Embryonic facial prominence (tissue), 1 donor: ENCODE results near the gene CD109.

Experiments
- DNase-seq: peaks from one replicate; pipeline ENCODE4 v3.0.0-alpha.2; 2016; ENCODE audit errors: extremely low spot score

Gene CD109

GRCh38 chr6:73727114-73727513 is 31.1 kb downstream of the CD109 start:
- no peak for DNase-seq

GRCh38 chr6:73728548-73729205 is 32.7 kb downstream of the CD109 start:
- no peak for DNase-seq

- no peak for DNase-seq
Measured at GRCh38 chr6:73731285-73731684, 35.3 kb downstream of the CD109 start.

- peak; percentile 51 for DNase-seq
Measured at GRCh38 chr6:73732845-73733675, 37.1 kb downstream of the CD109 start.

- DNase-seq, result no peak
Measured at GRCh38 chr6:73733791-73734190, 37.8 kb downstream of the CD109 start.

GRCh38 chr6:73734832-73735453 is 38.9 kb downstream of the CD109 start:
- no peak for DNase-seq

GRCh38 chr6:73738367-73739028 is 42.5 kb downstream of the CD109 start:
- no peak for DNase-seq

- peak; percentile 69 for DNase-seq
Measured at GRCh38 chr6:73739096-73739495, 43.1 kb downstream of the CD109 start.

GRCh38 chr6:73742433-73742832 is 46.4 kb downstream of the CD109 start:
- no peak for DNase-seq

- DNase-seq, result no peak
Measured at GRCh38 chr6:73743081-73743480, 47.1 kb downstream of the CD109 start.

- DNase-seq, result no peak
Measured at GRCh38 chr6:73743556-73743955, 47.6 kb downstream of the CD109 start.

- DNase-seq, result no peak
Measured at GRCh38 chr6:73746787-73747186, 50.8 kb downstream of the CD109 start.

- DNase-seq, result no peak
Measured at GRCh38 chr6:73747289-73747688, 51.3 kb downstream of the CD109 start.

GRCh38 chr6:73752943-73753342 is 56.9 kb downstream of the CD109 start:
- no peak for DNase-seq

- no peak for DNase-seq
Measured at GRCh38 chr6:73766040-73766439, 70.0 kb downstream of the CD109 start.

- DNase-seq, result no peak
Measured at GRCh38 chr6:73768558-73768957, 72.6 kb downstream of the CD109 start.

- no peak for DNase-seq
Measured at GRCh38 chr6:73769976-73770375, 74.0 kb downstream of the CD109 start.

- DNase-seq, result no peak
Measured at GRCh38 chr6:73774311-73774774, 78.3 kb downstream of the CD109 start.

GRCh38 chr6:73779943-73780342 is 83.9 kb downstream of the CD109 start:
- DNase-seq, result no peak

GRCh38 chr6:73782911-73783310 is 86.9 kb downstream of the CD109 start:
- no peak for DNase-seq

- no peak for DNase-seq
Measured at GRCh38 chr6:73784726-73785505, 88.9 kb downstream of the CD109 start.
